K562 treated with DMSO at 1 percent for 12 hours (cell line): ENCODE data around the gene PLAA. TPM values are rescaled to one million over a fixed set of nuclear protein-coding genes. Genes with fewer than 3 reads are reported as not detected.

Experiments used
- total RNA-seq: library from RNA; unstranded; fragments of 300-600 nt; gene quantifications from 2 replicates; pipeline ENCODE4 v1.2.3, GENCODE V29; 2022; ENCODE audit not compliant: insufficient read depth

The PLAA gene
- total RNA-seq = 4.1 and 14.9 TPM in 2 replicates

DNA sequence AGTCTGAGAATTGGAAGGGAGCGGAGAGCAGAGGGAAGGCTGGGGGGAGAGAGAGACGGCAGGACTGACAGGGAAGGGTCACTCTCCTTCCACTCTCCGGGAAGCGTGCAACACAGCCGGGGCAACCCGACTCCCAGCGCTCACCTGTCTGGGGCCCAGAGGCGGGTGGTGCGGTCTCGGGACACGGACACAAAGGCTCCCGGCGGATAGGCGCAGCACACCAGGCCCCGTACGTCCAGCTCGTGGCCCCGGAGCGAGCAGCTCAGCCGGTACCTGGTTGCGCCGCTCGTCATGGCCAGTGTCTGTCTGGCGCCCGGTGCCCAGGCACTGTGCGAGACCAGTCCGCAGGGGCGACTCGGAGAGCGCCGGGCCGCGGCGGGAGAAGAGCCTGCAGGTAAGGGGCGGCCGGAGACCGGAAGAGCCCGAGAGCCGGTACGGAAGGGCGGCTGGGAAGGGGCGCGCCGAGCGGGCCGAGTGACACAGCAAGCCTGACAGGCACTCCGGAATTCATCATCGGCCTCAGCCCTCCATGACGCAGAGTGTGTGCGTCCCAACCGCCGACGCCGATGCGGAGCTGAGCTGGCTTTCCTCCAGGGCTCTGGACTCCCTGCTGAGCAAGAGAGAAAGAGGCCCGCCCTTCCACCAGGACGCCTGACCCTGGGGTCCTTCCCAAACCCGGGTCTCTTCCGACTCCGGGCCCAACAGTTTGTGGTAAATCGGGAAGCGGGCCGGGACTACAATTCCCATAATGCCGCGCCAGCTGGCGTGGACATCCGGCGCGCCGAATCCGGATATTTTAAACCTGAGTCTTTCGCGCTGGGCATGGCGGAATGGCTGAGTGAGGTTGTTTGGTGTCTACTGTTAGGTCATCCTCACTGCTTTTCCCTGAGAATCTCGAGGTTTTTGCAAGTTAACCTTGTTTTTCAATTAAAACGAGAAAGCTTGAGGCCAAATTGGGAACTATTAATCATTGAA lies at the start of gene PLAA:
Gene PLAA (minus strand): TSS at position 490 of the 975 bp plus-strand sequence. CDS start 197 bp downstream, at position 293.

DNA sequence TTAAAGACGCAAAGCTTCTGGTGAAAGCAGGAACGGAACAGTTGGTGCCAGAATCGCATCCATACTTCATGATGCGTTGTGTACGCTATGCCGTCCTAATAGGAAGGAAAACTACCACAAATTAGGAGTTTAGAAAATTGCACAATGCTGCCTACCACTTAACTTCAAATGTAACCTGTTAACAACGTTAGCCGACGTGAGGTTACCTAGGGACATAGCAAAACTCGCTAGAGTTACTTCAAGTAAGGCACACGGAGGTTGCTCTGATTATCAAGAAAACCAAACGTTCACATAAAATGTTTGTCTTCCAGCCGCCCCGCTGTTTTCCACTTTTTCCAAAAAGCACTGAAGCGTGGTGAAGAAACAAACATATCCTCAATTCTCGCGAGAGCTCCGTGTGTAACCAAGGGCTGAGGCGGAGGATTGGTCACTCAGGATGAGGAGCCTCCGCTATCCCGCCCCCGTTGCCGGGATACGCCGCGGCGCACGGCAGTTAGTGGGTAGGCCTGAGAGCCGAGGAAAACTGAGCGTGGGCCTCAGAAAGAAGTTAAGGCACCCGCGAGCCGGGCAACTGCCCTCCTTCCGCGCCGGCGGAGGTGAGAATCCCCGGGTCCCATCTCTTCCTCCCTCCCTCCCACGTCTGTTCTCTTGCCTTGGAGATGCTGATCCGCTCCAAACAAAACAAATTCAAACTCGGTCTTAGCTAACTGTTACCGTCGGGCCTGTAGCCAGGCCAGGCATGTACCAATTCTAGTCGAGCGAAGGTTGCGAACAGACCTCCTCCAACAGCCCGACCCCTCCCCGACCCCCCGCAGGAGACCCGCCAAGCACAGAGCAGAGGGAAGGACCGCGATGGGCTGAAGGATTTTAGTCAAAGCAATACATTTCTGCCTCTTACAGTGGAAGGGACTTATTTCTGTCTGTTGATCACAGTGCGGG lies 9.1 kb upstream of the PLAA start, which contains the start of gene IFT74:
Gene IFT74 (plus strand): TSS at position 492 of the 939 bp plus-strand sequence. CDS start 5,556 bp downstream, outside the sequence.

DNA sequence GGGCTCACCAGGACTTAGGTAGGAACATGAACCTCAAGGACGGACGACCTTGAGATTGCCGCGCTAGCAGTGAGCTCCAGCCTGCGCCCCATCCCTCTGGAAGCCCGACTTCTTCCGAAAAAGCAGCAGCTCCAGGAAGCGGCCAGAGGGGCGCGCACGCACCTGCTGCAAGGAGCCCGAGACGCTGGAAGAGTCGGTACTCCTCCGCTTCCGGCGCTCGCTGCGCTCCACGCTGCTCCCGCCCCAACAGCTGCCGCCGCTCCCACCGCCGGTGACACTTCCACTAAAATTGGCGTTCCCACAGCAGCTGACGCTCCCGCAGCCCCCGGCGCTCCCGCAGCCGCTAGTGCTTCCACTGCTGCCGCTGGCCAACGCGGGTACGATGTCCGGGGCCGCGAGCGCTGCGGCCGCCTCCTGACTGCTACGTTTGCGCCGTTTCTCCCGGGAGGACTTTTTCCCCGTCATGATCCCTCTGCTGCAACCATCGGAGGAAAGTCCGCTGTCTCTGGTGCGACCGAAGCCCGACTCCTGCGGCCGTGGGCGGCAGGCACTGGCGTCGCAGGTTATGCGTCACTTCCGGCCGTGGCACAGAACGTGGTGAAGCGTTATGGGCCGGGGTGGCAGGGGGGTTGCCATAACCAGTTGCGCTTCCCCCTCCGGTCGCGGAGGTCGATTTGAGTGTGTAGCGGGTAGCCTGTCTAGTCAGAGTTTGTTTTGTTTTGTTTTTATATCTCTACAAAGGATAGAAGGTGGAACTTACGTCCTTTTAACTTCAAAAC lies 54.6 kb downstream of the PLAA start, which contains the start of gene CAAP1:
Gene CAAP1 (minus strand): TSS at position 552 of the 779 bp plus-strand sequence. CDS start 87 bp downstream, at position 465.

Other genes starting within 250 kb of the PLAA start
- gene CAAP1, start 54.4 kb downstream of the PLAA start, total RNA-seq = 4.4 and 10.2 TPM in 2 replicates
- gene IFT74, start 9.2 kb upstream of the PLAA start, total RNA-seq = 2.0 and 5.6 TPM in 2 replicates
- gene LRRC19, start 58.4 kb upstream of the PLAA start, total RNA-seq = not detected in 2 replicates
- gene TEK, start 162.0 kb upstream of the PLAA start, total RNA-seq = not detected in 2 replicates